HG03520 (cell line): ENCODE results near the gene GGNBP2.
"Not testable (repeated sequence)": the region's sequence is repeated elsewhere in the genome, so short reads cannot be mapped to it uniquely, and the experiment has no call there.

Experiments
- ATAC-seq: cut with Tn5 transposase; IDR thresholded peaks from one replicate; pipeline ENCODE4 v1.9.1; 2021; ENCODE audit warnings: mild to moderate bottlenecking, moderate library complexity; ENCODE audit not compliant: unreplicated experiment

Gene GGNBP2

DNA sequence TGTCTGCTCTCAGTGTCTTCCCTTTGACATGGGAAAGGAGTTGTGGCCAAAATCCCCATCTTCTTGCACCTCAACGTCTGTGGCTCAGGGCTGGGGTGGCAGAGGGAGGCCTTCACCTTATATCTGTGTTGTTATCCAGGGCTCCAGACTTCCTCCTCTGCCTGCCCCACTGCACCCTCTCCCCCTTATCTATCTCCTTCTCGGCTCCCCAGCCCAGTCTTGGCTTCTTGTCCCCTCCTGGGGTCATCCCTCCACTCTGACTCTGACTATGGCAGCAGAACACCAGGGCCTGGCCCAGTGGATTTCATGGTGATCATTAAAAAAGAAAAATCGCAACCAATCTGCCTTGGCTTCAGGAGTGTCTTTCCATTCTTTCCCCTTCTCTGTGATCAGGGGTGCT, 55.7 kb downstream of the GGNBP2 start:
- ATAC-seq = no peak

GRCh38 chr17:36600936-36601302, 56.2 kb downstream of the GGNBP2 start:
- ATAC-seq = no peak

DNA sequence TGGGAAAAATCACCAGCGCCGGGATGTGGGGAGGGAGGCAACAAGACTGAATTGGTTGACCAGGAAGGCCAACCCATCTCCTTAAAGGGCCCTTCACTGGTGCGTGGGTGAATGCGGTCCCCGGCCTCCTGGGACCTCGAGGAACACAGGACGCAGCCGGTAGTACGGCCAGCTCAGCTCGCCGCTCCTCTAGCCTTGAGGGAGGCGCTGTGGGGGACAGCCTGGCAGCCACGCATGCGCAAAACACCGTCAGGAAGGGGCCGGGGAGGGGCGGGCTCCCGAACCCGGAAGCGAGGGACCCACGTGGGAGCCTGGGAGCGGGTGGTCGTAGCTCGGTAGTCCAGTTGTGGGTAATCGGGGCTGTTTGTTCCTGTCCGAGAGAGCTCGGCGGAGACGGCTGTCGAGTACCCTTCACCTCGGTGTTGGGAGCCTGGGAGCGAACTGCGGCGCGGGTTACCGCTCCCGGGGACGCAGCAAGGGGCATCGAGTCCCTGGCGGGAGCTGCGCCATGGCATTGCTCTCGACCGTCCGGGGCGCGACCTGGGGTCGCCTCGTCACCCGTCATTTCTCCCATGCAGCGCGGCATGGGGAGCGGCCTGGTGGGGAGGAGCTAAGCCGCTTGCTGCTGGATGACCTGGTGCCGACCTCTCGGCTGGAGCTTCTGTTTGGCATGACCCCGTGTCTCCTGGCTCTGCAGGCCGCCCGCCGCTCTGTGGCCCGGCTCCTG, 56.7 kb downstream of the GGNBP2 start, which contains the start of gene MRM1:
Gene MRM1, plus strand, starts transcription at position 281 of the 727 bp plus-strand sequence. Its CDS starts 228 bp downstream, at position 509.
- peak; percentile 71 for ATAC-seq

DNA sequence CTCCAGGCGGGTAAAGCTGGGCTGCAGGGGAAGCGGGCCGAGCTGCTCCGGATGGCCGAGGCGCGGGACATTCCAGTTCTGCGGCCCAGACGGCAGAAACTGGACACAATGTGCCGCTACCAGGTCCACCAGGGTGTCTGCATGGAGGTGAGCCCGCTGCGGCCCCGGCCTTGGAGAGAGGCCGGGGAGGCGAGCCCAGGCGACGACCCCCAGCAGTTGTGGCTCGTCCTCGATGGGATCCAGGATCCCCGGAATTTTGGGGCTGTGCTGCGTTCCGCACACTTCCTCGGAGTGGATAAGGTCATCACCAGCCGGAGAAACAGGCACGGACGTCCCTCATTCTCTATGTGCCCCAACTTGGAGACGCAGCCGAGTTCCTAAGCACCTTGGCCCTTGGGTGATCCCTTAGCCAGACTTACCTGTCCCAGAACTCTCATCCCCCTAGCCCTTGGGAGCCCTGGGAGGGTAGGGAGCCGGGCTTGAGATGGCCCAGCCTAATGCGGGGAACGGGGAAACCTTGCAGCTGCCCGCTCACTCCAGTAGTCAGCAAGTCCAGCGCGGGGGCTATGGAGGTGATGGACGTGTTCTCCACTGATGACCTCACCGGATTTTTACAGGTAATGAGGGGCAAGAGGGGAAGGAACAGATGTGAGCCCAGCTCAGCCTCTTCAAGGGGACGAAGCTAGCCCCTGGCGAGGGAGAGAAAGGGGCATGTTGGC, 57.5 kb downstream of the GGNBP2 start:
- ATAC-seq = no peak

- no peak for ATAC-seq
These were observed 58.2 kb downstream of the GGNBP2 start for GRCh38 chr17:36602924-36603384.

DNA sequence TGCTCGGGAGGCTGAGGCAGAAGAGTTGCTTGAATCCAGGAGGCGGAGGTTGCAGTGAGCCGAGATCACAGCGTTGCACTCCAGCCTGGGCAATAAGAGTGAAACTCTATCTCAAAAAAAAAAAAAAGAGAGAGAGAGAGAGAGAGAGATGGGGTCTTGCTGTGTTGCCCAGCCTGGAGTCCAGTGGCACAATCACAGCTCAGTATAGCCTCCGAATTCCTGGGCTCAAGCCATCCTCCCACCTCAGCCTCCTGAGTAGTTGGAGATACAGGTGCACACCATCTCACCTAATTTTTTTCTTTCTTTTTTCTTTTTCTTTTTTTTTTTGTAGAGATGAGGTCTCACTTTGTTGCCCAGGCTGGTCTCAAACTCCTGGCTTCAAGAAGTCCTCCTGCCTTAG, 60.3 kb downstream of the GGNBP2 start:
- not testable (repeated sequence) for ATAC-seq

DNA sequence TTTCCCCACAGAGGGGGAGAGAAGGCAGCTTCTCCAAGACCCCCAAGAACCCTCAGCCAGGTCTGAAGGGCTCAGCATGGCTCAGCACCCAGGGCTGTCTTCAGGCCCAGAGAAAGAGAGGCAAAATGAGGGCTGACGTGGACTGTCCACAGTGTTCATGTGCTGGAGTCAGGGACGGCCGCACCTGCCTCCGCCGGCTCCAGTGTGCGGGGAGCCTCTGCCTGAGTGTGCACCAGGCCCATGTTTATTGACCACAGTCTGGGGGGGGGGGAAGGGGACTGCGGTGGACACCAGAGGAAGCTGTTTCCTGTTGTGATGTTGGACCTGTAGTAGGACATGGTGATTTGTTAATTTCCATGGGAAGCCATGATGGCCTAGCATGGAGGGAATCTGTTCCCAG, 63.6 kb downstream of the GGNBP2 start:
- ATAC-seq = no peak

DNA sequence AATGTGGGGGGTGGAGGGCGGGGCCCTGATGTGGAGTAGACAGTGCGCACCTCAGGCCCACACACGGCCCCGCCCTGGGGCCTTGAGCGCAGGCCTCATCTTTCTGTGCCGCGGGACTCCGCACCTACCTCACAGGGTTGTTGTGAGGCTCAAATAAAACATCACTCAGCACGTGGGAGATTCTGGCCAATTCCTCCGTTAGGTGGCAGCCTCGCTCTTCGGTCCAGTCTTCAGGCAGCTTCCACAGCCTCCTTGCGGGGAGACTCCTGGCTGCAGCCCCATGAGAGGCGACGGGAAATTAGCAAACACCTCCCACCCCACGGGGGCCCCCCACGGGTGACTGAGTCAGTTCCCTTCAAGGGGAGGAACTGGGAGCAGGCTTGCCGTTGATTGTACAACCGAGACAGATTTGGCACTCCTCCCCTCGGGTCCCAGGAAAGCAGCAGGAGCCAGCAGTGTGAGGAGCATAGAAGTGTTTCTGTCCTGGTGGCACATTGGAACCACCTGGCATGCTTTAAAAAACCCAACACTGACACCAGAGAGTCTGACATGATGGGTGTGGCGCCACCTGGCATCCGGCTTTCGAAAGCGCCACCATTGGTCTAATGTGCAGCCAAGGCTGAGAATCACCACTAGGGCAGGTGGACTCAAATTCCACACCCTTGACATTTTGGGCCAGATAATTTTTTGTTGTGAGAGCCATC, 64.2 kb downstream of the GGNBP2 start:
- no peak for ATAC-seq

- ATAC-seq = no peak
These were observed 64.8 kb downstream of the GGNBP2 start for GRCh38 chr17:36609498-36609862.

DNA sequence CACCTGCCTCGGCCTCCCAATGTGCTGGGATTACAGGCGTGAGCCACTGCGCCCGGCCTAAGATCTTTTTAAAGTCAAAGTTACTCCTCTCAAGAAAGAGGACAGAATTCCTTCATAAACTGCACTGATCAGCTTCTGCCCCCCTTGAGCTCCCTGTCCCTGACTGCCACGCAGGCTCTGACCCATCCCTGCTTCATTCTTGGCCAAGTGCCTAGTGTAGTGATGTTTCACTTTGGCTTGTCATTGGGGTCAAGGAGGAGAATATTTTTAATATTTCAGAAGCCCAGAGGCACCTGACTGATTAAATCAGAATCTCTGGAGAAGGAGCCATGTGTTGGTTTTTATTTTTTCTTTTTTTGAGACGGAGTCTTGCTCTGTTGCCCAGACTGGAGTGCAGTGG, 65.8 kb downstream of the GGNBP2 start:
- no peak for ATAC-seq

- ATAC-seq = no peak
These were observed 66.8 kb downstream of the GGNBP2 start for GRCh38 chr17:36611345-36612072.

GRCh38 chr17:36612323-36612722, 67.6 kb downstream of the GGNBP2 start:
- no peak for ATAC-seq

GRCh38 chr17:36613155-36613554, 68.4 kb downstream of the GGNBP2 start:
- no peak for ATAC-seq

DNA sequence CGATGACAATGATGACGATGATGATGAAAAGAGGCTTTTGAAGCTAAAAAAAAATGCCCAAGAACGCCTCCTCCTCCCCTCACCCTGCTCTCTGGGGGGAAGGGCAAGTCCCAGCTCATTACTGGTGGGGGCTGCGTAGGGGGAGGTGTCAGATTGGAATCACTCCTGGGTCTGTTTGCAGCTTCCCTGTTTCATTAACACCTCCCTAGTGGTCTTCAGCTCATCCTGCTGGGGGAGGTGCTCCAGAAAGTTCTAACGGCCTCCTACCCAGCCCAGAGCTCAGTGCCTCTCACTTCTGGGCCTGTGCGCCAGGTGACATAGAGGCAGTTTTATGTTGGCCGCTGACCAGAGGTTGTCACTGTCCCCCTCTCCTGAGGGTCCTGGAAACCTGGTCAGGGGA, 69.4 kb downstream of the GGNBP2 start:
- ATAC-seq = no peak

GRCh38 chr17:36614933-36615332, 70.2 kb downstream of the GGNBP2 start:
- ATAC-seq = no peak

- ATAC-seq = no peak
These were observed 71.6 kb downstream of the GGNBP2 start for GRCh38 chr17:36616061-36617029.

DNA sequence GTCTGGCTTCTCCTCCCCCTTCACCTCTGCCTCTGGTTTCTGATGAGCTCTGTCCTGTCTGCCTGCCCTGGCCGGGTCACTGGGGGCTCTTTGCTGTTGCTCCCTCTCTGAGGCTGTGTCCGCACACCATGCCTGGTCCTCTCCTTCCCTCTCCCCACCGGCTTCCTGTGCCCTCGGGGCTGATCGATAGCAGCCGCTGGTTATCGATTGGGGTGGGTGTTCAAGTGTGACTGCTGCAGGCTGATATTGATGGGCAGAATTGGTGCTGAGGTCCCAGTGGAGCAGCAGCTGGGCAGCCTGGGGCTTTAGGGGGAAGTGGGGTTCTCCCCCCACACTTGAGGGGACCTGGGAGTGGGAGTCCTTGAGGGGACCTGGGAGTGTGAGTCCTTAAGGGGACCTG, 73.1 kb downstream of the GGNBP2 start:
- ATAC-seq = no peak

DNA sequence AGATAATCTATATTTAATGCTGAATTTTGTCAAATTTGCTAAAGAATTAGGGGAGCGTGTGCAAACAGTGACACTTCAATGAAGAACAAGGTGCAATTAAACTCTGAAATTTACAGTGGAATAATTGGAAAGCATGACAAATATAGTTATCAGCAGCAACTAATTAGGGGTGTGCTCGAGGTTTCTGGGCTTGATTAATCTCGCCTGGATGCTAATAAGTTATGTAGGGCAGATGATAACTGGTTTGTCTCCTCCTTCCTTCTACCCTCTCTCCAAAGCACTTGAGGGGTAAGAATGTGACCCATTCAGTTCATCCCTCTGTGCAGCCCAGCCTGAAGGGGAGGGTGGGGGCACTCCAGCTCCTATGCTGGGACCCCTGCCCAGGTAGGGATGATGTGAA, 78.6 kb downstream of the GGNBP2 start:
- no peak for ATAC-seq

DNA sequence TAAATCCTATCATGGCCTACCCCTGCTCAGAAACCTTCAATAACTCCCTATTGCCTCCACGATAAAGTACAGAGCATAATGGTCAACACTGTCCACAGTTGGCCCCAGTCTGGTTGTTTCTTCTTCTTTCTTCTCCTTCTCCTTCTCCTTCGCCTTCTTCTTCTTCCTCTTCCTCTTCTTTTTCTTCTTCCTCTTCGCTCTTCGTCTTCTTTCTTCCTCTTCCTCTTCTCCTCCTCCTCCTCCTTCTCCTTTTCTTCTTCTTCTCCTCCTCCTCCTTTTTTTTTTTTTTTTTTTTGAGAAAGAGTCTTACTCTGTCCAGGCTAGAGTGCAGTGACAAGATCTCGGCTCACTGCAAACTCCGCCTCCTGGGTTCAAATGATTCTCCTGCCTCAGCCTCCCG, 80.5 kb downstream of the GGNBP2 start:
- ATAC-seq = no peak

DNA sequence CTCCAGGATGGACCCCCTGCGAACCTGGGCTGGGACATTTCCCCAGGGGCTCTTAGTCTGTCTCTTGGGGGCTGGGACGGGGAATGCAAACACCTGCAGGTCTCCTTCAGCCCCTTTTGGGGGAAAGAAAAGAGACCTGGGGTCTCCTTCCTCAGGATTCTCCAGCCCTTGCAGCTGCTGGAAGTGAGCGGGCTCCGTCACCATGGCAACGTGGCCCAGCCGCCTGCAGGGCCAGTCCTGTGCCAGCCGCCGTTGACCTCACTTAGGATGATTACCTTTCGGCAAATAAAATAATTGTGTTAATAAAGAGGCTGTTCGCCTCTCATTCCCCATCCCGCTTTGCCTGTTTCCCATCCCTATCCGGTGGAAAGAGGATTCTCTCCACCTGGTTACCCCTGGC, 82.4 kb downstream of the GGNBP2 start:
- no peak for ATAC-seq
